HG03575 (cell line): ENCODE data around the gene RIC3.

Experiments
- ATAC-seq: cut with Tn5 transposase; IDR thresholded peaks from one replicate; pipeline ENCODE4 v1.9.1; 2021; ENCODE audit not compliant: unreplicated experiment, insufficient number of reproducible peaks, low FRiP score; ENCODE audit errors: extremely low read depth

The RIC3 gene

GRCh38 chr11:8079111-8079675 is 89.6 kb downstream of the RIC3 start:
- no peak for ATAC-seq

GRCh38 chr11:8075119-8075726 is 93.6 kb downstream of the RIC3 start:
- no peak for ATAC-seq

- no peak for ATAC-seq
Measured at GRCh38 chr11:8071616-8072581, 96.9 kb downstream of the RIC3 start.

- ATAC-seq: no peak
Measured at GRCh38 chr11:8070417-8071115, 98.3 kb downstream of the RIC3 start.

GRCh38 chr11:8069771-8070170 is 99.1 kb downstream of the RIC3 start:
- no peak for ATAC-seq

- ATAC-seq: no peak
Measured at GRCh38 chr11:8068605-8069221, 100.1 kb downstream of the RIC3 start.

- no peak for ATAC-seq
Measured at GRCh38 chr11:8067929-8068575, 100.8 kb downstream of the RIC3 start.

- no peak for ATAC-seq
Measured at GRCh38 chr11:8067567-8067928, 101.3 kb downstream of the RIC3 start.

GRCh38 chr11:8066911-8067455 is 101.8 kb downstream of the RIC3 start:
- no peak for ATAC-seq

- ATAC-seq: no peak
Measured at GRCh38 chr11:8066036-8066910, 102.6 kb downstream of the RIC3 start.

GRCh38 chr11:8065031-8065430 is 103.8 kb downstream of the RIC3 start:
- ATAC-seq: no peak

- ATAC-seq: no peak
Measured at GRCh38 chr11:8063324-8063723, 105.5 kb downstream of the RIC3 start.

GRCh38 chr11:8062781-8063257 is 106.0 kb downstream of the RIC3 start:
- ATAC-seq: no peak

GRCh38 chr11:8061555-8062428 is 107.0 kb downstream of the RIC3 start:
- no peak for ATAC-seq

- ATAC-seq: no peak
Measured at GRCh38 chr11:8060801-8061554, 107.8 kb downstream of the RIC3 start.
